Epithelial cell of esophagus (primary cell): ENCODE data around the gene AP1AR.

ENCODE experiments used
- DNase-seq: peaks from one replicate; pipeline ENCODE4 v3.0.0; 2010; ENCODE audit warnings: low read depth
- H3K4me3 ChIP-seq: 2 replicates; pipeline ENCODE4 v1.5.1; 2011; ENCODE audit warnings: mild to moderate bottlenecking, low read length, control low read depth
- TF ChIP-seq, protein P1 (sequence below): IDR thresholded peaks from 2 replicates; pipeline ENCODE4 v1.5.1; 2011; ENCODE audit warnings: low read depth, mild to moderate bottlenecking, low read length, control low read depth, inconsistent platforms; ENCODE audit not compliant: insufficient read depth; ENCODE audit errors: missing control alignments

The AP1AR gene

DNA sequence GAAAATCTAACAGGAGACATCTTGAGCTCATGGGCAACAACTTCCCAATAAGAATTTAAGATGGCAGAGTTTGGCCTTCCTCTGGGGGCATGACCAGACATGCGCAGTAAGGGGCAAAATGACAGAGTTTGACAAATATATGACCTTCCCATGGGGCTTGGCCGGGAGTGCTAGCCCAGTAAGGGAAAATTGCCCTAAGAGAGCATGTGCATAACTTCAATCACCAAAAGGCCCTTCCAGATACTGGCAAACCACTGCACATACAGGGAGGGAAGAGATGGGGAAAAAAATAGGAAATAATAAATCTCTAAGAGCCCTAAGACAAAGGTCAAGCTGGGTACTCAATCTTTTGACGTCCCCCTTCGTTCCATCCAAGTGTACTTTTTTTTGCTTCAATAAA is 40.7 kb downstream of the AP1AR start:
- no peak for DNase-seq
- no peak overlapping the region for H3K4me3 ChIP-seq
- TF ChIP-seq, protein P1, sequence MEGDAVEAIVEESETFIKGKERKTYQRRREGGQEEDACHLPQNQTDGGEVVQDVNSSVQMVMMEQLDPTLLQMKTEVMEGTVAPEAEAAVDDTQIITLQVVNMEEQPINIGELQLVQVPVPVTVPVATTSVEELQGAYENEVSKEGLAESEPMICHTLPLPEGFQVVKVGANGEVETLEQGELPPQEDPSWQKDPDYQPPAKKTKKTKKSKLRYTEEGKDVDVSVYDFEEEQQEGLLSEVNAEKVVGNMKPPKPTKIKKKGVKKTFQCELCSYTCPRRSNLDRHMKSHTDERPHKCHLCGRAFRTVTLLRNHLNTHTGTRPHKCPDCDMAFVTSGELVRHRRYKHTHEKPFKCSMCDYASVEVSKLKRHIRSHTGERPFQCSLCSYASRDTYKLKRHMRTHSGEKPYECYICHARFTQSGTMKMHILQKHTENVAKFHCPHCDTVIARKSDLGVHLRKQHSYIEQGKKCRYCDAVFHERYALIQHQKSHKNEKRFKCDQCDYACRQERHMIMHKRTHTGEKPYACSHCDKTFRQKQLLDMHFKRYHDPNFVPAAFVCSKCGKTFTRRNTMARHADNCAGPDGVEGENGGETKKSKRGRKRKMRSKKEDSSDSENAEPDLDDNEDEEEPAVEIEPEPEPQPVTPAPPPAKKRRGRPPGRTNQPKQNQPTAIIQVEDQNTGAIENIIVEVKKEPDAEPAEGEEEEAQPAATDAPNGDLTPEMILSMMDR = no peak

DNA sequence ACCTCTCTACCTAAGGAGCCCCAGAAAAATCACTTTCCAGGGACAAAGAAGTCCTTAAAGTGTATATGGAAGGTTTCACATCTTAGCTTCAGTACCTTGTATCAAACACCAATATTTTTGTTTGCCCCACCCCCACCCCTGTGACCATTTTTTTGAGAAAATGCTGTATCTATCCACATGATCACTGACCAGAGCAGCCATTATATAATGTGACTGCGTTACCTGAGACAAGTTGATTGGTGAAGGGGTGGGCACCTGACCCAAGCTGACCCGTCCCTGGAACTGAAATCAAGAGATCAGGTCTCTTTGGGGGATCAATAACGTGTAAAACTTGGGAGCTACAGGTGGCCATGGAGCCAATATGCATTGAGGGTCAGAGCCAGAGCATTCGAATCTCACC is 43.4 kb downstream of the AP1AR start:
- DNase-seq = no peak
- TF ChIP-seq, protein P1 = no peak
- H3K4me3 ChIP-seq = no peak overlapping the region

DNA sequence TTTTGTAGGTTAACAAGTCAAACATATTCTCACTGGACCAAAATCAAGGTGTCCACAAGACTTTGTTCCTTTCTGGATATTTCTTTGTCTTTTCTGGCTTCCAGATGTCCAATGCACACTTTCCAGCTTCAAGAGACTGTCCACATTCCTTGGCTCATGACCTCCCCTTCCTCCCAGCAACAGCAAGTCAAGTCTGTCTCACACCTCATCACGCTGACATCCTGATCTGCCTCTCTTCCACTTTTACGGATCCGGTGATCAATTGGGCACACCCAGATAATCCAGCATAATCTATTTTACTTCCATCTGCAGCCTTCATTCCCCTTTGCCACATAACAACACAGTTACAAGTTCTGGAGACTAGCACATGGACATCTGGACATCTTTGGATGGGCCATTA is 44.5 kb downstream of the AP1AR start:
- TF ChIP-seq, protein P1 = no peak
- no peak for DNase-seq
- no peak overlapping the region for H3K4me3 ChIP-seq

DNA sequence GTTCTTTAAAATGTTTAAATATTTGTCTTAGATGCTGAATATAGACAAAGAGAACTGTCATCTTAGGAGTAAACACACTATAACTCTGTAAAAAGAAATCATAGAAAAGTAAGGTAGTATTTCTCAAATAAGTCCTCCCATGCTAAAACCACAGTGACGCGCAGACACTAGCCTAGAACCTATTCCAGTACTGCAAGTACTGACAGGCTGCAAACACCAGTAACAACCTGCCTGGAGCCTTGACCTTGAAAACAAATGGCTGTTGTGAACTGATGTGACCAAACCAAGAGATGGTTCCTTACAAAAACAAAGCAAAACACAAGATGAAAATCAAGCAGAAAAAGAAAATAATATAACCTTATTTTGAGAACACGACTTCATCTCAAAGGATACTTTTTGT is 45.6 kb downstream of the AP1AR start:
- no peak overlapping the region for H3K4me3 ChIP-seq
- peak; percentile 92 for DNase-seq
- TF ChIP-seq, protein P1 = no peak

DNA sequence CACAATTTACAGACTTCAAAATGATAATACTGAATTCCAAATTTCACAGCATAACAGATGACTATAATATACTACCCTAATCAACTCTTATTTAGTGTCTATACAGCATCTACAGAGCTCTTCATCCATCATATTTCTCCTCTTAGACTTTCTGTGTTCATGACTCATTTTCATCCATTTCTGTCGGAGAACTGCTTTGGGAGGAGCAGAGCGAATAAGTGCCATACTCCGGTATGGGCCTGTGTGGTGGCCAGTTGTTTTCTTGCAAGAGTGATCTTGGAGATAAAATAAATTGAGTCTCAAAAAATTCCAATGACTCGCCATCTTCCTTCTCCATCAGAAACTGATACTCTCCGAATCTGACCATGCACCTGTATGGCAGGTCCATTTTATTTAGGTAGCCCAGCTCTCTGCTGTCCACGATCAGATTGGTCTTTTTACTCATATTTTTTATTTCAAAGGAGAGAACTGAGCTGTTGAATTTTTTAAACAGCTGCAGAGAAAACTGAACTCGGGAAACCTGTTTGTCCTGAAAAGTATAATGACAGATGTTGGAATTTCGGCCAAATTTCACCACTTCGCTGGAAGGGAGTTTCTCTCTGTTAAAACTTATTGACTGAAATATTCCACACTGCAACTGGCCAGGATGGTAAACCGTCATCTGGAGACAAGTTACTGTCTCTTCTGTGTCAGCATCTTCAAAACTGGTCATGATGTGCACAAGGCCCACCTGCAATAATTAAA is 46.3 kb downstream of the AP1AR start:
- TF ChIP-seq, protein P1 = no peak
- no peak overlapping the region for H3K4me3 ChIP-seq
- peak; percentile 70 for DNase-seq

DNA sequence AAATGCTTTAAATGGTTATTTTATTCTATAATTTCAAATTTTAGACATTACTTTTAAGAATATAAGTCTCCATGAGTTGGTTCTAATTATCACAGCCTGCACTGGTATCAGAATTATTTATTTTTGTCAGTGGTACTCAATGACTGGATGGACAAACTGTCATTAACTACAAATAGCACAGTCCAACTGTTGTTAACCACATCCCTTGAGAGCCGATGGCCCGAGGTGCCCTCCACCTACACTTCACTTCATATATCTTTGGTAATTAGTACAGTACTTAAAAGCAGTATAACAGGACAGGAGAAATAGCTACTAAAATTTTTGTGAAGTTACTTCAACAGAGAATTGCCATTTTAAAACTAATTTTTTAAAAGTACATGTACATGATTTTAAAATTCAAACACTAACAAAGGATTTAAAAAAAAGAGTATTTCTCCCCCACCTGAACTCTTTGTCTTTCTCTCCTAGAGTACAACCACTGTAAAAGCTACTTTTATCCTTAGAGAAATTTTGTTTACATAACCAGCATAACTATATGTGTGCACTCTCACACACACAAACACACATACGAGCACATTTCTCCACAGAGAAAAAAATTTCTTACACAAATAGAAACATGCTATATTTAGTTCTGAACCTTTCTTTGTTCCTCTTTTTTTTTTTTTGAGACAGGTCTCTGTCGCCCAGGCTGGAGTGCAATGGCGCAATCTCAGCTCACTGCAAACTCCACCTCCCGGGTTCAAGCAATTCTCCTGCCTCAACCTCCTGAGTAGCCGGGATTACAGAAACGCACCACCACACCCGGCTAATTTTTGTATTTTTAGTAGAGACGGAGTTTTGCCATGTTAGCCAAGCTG is 47.7 kb downstream of the AP1AR start:
- no peak overlapping the region for H3K4me3 ChIP-seq
- DNase-seq = no peak
- TF ChIP-seq, protein P1 = no peak

DNA sequence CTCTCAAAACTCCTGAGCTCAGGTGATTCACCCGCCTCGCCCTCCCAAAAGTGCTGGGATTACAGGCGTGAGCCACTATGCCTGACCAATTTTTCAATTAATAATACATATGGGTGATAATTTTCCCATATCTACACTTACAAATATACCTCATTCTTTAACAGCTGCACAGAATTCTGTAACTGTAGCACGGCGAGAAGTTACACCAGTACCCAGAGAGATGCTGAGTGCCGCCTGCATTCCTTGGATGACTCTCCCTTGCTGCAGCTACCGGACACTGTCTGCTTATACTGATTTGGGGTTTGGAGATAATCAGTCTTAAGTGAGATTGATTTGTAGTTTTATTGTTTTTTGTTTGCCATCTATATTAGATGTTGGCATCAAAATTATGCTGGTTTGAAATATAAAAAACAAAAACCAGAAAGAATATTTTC is 48.3 kb downstream of the AP1AR start:
- DNase-seq = peak; percentile 54
- H3K4me3 ChIP-seq = no peak overlapping the region
- TF ChIP-seq, protein P1 = no peak
